Activated CD4-positive, alpha-beta T cell treated with anti-CD3 and anti-CD28 coated beads for 24 hours (primary cell): Measurements from ENCODE around the gene IL1RAPL1.
"Not testable (repeated sequence)": the region's sequence is repeated elsewhere in the genome, so short reads cannot be mapped to it uniquely, and the experiment has no call there.

Experiments used
- DNase-seq, 2 donors: peaks; one replicate each; pipeline ENCODE4 v3.0.0-alpha.2; 2020; ENCODE audit warnings: low read depth in 2 of 2

IL1RAPL1 gene

DNA sequence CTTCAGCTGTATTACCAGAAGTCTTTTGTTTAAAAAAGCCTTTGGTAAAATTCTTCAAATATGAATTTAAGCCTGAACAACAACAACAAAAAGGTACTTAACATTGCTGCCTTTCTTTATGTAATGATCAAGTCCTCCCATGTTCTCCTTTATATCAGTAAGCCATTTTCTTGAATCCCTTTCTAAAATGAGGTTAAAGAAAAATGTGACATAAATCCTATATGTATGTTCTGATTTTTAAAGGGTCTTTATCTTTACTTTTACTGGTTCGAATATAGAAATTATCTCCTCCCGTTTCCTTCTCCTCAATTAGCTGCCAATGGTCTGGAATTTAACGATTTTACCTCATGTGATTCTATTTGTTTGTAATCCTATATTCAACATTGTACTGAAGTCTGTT is 522.8 kb downstream of the IL1RAPL1 start:
- DNase-seq = no peak

DNA sequence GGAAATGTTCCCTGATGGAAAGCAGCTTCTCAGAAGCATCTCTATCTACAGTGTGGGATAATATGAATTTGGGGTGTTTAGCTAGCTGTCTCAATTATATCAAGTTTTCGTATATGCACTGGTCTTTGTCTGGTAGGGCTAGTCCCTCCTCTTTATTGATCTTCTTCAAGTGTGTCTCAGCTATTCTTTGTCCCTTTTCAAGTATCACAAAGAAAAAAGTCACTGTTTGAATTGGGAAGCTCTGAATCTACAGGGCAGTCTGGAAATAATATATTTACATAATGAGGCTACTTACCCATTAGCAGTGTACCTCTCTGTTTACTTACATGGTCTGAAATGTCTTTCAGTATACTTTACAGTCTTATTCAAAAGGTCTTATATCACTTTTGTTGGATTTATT is 526.0 kb downstream of the IL1RAPL1 start:
- DNase-seq = no peak

GRCh38 chrX:29122817-29123216 is 535.6 kb downstream of the IL1RAPL1 start:
- not testable (repeated sequence) for DNase-seq

DNA sequence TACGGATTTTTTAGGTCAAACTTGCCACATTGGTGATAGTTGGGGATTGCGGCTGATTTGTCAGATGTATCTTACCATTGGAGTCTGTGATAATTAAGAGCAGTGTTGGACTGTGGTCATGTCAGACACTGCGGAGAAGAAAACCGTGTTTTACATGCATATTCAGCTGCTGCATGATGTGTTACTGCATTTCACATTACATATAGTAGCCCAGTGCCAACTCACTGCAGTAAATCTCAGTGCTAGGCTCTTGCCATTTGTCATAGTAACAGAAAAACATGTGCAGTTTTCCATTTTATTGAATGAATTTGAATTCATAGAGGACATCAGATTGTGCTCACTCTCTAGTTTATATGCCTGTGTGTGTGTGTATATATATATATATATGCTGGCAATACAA is 543.7 kb downstream of the IL1RAPL1 start:
- DNase-seq = no peak

GRCh38 chrX:29136904-29137303 is 549.7 kb downstream of the IL1RAPL1 start:
- DNase-seq = no peak

- no peak for DNase-seq
Measured at GRCh38 chrX:29138003-29138402, 550.8 kb downstream of the IL1RAPL1 start.

DNA sequence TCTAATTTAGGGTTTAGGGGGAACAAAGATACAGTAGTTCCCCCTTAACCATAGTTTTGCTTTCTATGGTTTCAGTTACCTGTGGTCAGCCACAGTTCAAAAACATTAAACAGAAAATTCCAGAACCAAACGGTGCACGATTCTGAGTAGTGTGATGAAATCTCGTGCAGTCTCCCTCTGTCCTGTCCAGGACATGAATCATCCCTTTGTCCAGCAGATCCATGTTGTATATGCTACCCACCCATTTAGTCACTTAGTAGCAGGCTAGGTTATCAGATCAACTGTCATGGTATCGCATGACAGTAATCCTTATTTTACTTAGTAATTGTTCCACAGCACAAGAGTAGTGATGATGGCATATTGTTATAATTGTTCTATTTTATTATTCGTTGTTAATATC is 556.1 kb downstream of the IL1RAPL1 start:
- no peak for DNase-seq

DNA sequence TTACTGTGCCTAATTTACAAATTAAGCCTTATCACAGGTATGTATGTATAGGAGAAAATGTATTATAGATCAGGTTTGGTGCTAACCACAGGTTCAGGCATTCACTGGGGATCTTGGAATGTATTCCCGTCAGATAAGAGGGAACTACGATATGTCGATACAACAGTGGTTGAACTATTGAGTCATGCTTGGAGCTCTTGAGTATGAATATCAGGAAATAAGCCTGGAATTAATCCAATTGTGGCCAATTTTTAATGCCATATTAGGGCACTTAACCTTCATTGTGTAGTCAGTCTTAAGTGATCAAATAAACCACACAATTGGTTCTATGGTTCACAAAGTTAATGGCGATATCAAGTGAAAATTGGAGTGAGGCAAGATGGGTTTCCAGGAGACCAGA is 556.5 kb downstream of the IL1RAPL1 start:
- no peak for DNase-seq

DNA sequence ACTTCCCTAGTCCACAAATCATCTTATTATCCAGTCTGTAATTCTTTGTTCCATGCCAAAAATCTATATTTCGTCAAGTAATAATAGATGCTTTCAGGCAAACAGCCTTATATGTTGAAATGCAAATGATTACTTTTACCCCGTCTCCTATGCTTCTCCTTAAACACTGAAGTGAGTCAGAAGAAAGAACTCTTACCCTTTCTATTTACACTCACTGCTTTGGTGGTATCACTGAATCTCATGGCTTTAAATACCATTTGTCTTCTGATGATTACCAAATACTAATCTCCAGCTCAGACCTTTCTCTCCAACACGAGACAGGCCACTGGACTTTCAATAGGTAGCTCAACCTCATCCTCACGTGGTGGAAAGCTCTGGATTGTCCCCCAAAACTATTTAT is 558.1 kb downstream of the IL1RAPL1 start:
- no peak for DNase-seq

GRCh38 chrX:29148511-29148910 is 561.3 kb downstream of the IL1RAPL1 start:
- no peak for DNase-seq

DNA sequence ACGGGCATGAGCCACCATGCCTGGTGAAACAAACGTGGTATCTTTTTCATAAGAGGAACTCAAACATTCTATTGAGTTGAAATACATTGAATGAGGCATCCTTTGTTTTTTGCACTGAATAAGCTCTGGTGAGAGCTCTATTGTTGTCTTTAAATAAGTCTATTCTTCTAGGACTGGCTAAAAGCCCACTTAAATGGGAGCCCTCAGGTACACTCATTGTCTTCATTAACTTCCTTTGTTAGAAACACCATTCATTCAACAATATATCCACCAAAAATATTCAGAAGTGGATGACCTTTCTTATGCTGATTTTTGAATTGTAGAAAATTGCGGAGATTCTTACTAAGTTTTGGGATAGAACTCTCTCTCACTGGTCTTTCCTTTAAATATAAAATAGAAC is 568.0 kb downstream of the IL1RAPL1 start:
- no peak for DNase-seq

- no peak for DNase-seq
Measured at GRCh38 chrX:29172880-29173279, 585.6 kb downstream of the IL1RAPL1 start.

DNA sequence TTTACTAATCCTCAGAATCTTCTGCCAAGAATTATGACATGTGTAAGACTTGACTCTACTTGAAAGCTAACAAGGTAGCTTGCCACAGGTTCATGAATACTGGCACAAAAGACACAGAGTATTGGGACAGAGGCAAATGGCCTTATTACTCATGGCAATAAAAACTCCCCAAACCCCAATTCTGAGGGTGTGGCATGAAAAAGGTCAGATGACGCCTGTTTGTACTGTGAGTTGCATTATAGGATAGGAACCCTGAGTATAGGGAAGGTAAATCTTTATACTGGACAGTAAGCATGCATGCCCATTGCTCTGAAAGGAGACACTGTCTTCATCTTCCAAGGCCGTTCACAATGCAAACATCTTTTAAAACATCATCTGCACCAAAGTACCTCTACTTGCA is 600.0 kb downstream of the IL1RAPL1 start:
- no peak for DNase-seq

DNA sequence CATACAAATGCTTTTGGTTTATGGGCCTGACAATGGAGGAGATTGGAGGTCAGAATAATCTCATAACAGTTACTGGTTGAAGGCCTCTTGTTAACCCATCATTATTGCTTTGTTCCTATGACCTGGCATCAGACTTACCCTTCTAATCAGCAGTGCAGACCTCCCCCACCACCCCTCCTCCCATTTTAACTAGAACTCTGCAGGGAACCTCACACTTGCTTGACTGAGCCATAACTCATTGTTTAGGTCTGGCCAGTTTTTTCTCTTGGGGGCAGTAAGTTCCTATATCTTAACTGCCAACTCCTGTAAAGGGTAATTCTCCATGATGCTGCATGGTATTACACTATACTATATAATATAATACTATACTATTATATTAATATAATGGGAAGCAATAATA is 609.3 kb downstream of the IL1RAPL1 start:
- DNase-seq = no peak

GRCh38 chrX:29215251-29215650 is 628.0 kb downstream of the IL1RAPL1 start:
- no peak for DNase-seq

DNA sequence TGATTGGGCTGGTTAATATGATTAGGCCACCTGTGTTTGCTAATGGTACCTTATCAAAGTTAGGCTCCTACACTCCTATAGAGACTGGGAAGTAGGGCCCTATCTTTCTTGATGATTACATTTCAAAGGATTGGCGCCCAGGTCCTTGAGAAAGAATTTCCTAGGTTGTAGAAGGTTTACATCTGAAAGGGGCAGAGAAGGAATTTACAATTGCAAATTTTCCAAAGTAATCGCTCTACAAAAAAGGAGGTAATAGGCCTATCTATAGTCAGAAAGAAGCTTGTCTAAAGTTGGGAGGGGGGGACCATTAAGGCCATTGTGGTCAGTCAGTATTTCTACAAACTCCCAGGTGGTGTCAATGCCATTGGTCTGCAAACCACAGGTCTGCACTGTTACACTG is 638.4 kb downstream of the IL1RAPL1 start:
- DNase-seq = no peak

GRCh38 chrX:29229802-29230201 is 642.6 kb downstream of the IL1RAPL1 start:
- DNase-seq = no peak

DNA sequence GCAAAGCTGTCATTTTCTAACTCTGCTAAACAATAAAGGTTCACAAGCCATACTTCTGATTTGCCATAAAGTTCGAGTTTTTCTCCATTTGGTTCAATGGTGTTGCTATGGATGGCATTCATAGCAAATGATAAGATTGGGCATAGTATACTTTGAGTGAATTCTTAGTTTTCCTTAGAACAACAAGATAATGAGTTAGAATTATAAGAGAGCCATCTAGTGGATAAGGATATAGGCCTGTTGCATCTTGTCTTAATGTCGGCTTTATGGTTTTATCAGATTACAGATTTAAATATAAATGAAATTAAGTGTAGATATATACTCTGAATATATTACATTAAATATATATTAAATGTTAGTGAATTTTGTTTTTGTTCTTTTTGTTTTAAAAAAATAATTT is 644.6 kb downstream of the IL1RAPL1 start:
- DNase-seq = no peak

- no peak for DNase-seq
Measured at GRCh38 chrX:29233592-29234183, 646.4 kb downstream of the IL1RAPL1 start.

DNA sequence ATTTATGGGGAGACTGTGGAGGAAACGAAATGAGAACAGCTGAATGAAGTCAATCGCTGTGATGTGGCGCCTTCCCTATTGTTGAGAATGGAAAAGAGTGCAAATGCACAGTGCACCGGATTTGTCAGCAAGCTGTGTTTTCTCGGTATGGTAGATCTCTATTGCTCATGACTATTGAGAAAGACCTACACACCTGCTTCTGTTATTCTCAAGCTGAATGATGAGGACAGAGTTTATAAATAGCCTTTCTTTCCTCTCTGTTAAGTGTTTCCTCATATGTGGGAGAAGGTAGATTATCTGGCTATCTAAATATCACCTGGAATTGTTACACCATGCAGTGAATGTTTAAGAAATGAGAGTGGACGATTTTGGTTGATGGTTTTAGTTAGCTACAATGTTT is 650.7 kb downstream of the IL1RAPL1 start:
- no peak for DNase-seq

- DNase-seq = no peak
Measured at GRCh38 chrX:29241809-29242208, 654.6 kb downstream of the IL1RAPL1 start.

DNA sequence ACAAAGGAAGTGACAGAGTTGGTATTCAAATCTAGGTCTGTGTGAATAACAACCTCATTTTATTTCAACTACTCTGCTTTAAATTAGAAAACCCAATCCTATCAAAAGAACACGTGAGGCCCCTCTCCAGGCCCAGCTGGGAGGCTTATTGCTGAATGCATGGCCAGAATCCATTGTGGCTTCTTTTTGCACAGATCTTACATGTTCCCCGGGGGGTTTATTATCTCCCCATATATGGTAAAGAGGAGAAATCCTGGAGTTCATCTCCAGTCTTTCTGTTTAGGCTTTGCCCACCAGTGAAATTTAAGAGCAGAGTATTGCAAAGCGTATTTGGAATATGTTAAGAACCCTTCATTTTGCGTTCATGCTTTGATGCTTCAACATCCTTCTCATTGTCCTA is 655.6 kb downstream of the IL1RAPL1 start:
- no peak for DNase-seq

GRCh38 chrX:29243942-29244341 is 656.7 kb downstream of the IL1RAPL1 start:
- DNase-seq = no peak

DNA sequence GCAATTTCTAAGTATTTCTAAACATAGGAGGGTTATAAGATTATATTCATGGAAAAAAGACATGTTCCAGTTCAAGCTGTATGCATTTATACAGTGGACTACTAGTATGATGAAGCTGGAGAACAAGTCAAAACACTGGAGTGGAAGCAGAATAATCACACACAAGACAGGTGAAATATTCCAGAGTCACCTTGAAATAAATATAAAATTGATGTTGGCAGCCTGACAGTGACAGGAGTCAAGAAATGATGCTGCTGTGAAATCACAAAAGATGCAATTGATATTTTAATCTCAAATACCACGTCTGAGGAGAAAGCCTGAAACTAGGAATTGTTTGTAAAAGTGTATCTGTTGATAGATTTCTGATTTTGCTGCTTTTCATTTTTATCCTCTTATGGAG is 667.3 kb downstream of the IL1RAPL1 start:
- DNase-seq = no peak

DNA sequence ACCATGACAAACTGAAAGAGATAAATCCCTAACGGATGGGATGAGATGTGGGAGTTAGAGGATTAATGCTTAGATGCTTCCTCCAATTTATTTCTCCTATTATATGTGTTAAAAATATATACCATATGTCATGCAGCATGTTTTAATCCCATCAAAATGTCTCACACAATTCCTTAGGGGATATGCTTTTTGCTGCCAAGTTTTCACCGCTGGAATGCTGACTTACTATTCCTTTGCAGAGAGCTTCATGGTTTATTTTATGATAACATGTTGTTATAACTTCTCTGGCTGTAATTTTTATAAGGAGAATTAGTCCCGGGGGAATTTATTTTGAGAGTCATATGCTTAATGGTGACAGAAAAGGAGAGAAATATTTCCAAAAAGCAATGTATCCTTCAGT is 670.3 kb downstream of the IL1RAPL1 start:
- DNase-seq = no peak
